ENCODE data around the gene MIGA2.

- no peak for TF ChIP-seq EZH2 (IDR thresholded peaks at IDR 0.05)
- no peak for TF ChIP-seq POLR2AphosphoS5 (IDR thresholded peaks at IDR 0.05; ENCODE audit: borderline replicate concordance, low read depth, low read length)
Observed at GRCh38 chr9:129002992-129003391, 33.4 kb upstream of the MIGA2 start.

All from SK-N-MC (cell line).